Endodermal cell (in vitro differentiated cells): ENCODE measurements around the gene PDCL2. TPM values are rescaled to one million over a fixed set of nuclear protein-coding genes. Genes with fewer than 3 reads are reported as not detected.

Experiments
- DNase-seq: peaks from one replicate; pipeline ENCODE4 v3.0.0-alpha.2; 2017
- H3K27ac ChIP-seq: 2 replicates; pipeline ENCODE4 v1.5.1; 2013; ENCODE audit warnings: mild to moderate bottlenecking, low read depth, low read length, moderate library complexity
- H3K27me3 ChIP-seq: 2 replicates; pipeline ENCODE4 v1.6.1; 2013; ENCODE audit warnings: mild to moderate bottlenecking, low read length, moderate library complexity; ENCODE audit not compliant: insufficient read depth, control insufficient read depth, poor library complexity, severe bottlenecking
- H3K36me3 ChIP-seq: 2 replicates; pipeline ENCODE4 v1.7.0; 2013; ENCODE audit warnings: mild to moderate bottlenecking, low read length, moderate library complexity; ENCODE audit not compliant: control insufficient read depth, insufficient read depth
- H3K4me1 ChIP-seq: one replicate; pipeline ENCODE4 v1.7.0; 2013; ENCODE audit warnings: low read length; ENCODE audit not compliant: control insufficient read depth, insufficient read depth
- H3K4me3 ChIP-seq: 2 replicates; pipeline ENCODE4 v1.5.1; 2013; ENCODE audit warnings: mild to moderate bottlenecking, low read length, moderate library complexity
- H3K9ac ChIP-seq: 2 replicates; pipeline ENCODE4 v1.6.1; 2013; ENCODE audit warnings: mild to moderate bottlenecking, low read length, moderate library complexity; ENCODE audit not compliant: poor library complexity, severe bottlenecking; ENCODE audit errors: extremely low read depth
- H3K9me3 ChIP-seq: 2 replicates; pipeline ENCODE4 v1.6.1; 2013; ENCODE audit warnings: mild to moderate bottlenecking, low read length, moderate library complexity; ENCODE audit not compliant: control insufficient read depth
- H3K27ac Mint-ChIP-seq: 2 replicates; pipeline ENCODE4 v1.8.0; 2020; ENCODE audit warnings: mixed read lengths
- H3K27me3 Mint-ChIP-seq: 2 replicates; pipeline ENCODE4 v1.8.0; 2021; ENCODE audit warnings: mild to moderate bottlenecking, mixed read lengths; ENCODE audit not compliant: insufficient read depth
- H3K36me3 Mint-ChIP-seq: 2 replicates; pipeline ENCODE4 v1.8.0; 2020; ENCODE audit warnings: low read depth, mixed read lengths
- H3K4me1 Mint-ChIP-seq: 2 replicates; pipeline ENCODE4 v1.8.0; 2020; ENCODE audit warnings: mixed read lengths
- H3K4me3 Mint-ChIP-seq: 2 replicates; pipeline ENCODE4 v1.8.0; 2020; ENCODE audit warnings: mild to moderate bottlenecking, moderate library complexity, mixed read lengths
- H3K9me3 Mint-ChIP-seq: 2 replicates; pipeline ENCODE4 v1.8.0; 2020; ENCODE audit warnings: mild to moderate bottlenecking, mixed read lengths
- WGBS, 2 experiments: methylation state at CpG; one replicate each; pipeline versions ENCODE4 v1.1.5 to v1.1.7; 2013; ENCODE audit warnings: missing lambda C conversion rate in 2 of 2, mixed read lengths in 1 of 2; ENCODE audit not compliant: insufficient coverage in 1 of 2, insufficient read length in 1 of 2; 5-methylcytosine and 5-hydroxymethylcytosine counted together
- total RNA-seq, 2 donors: library from RNA; stranded (reverse); fragmentation: NEBNext Ultra II Directional in 1 of 2; extraction: Animal tissue kit (Norgen Biotek cat#: 25700) in 1 of 2; gene quantifications; 2 replicates in 1 of 2; 3 replicates in 1 of 2; pipeline ENCODE4 v1.2.1, GENCODE V29; 2021
- TF ChIP-seq, protein P1 (sequence below): fragments of 200-600 bp; sonication (generic); conservative IDR thresholded peaks from 2 replicates; pipeline ENCODE4 v1.5.0; 2021; ENCODE audit warnings: antibody characterized with exemption, mild to moderate bottlenecking

PDCL2 gene
- total RNA-seq, 2 donors from 2014 or later, result not detected

DNA sequence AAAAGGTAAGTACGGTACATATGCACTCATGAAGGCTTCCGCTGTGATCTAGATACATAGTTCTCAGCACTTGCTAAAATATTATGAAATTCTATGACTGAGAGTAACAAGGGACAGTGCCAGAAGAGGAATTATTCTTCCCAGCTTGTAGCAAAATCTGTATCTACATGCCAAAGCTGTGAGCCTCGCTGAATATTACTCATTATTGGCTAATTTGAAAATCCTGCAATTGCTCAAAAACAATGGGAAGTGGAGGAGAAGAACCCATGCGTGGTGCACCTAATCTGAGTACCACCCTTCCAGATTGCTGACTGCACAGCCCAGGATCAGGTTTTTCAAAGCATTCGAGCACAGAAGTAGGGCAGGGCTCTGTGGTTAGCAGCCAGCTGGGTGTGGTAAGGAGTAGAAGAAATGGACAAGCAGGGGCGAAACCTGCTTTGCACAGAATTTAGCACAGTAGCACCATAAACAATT lies 17.4 kb upstream of the PDCL2 start:
- no peak overlapping the region for H3K27ac ChIP-seq

DNA sequence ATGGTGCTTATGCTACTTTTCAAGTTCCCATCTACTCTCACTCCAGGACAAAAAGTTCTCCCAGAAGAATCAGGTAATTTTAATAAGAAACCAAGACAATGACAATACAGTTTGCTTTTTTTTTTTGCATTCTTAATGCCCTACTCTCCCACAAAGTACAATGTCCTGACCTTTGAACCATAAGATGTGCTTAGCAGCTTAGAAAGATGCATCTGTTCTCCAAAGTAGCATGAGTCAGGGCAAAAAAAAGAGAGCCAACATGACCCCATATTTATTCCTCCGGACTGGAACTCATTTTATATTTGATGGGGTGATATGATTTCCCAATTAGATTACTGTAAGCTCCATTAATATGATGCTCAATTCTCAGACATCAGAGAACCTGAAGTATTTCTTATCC lies 16.5 kb upstream of the PDCL2 start:
- no peaks in the 10 kb centered on the region for H3K9me3 ChIP-seq
- no peak overlapping the region for H3K4me3 Mint-ChIP-seq
- no peak overlapping the region for H3K9ac ChIP-seq
- no peak for DNase-seq
- no peak overlapping the region for H3K27ac ChIP-seq
- no peaks in the 10 kb centered on the region for H3K4me1 ChIP-seq
- H3K27me3 Mint-ChIP-seq, result no peaks in the 10 kb centered on the region
- no peaks in the 10 kb centered on the region for H3K4me1 Mint-ChIP-seq
- no peaks in the 10 kb centered on the region for H3K36me3 ChIP-seq
- no peaks in the 10 kb centered on the region for H3K9me3 Mint-ChIP-seq
- H3K27ac Mint-ChIP-seq, result no peak overlapping the region
- H3K36me3 Mint-ChIP-seq, result no peaks in the 10 kb centered on the region
- no peak overlapping the region for H3K4me3 ChIP-seq
- TF ChIP-seq, protein P1, sequence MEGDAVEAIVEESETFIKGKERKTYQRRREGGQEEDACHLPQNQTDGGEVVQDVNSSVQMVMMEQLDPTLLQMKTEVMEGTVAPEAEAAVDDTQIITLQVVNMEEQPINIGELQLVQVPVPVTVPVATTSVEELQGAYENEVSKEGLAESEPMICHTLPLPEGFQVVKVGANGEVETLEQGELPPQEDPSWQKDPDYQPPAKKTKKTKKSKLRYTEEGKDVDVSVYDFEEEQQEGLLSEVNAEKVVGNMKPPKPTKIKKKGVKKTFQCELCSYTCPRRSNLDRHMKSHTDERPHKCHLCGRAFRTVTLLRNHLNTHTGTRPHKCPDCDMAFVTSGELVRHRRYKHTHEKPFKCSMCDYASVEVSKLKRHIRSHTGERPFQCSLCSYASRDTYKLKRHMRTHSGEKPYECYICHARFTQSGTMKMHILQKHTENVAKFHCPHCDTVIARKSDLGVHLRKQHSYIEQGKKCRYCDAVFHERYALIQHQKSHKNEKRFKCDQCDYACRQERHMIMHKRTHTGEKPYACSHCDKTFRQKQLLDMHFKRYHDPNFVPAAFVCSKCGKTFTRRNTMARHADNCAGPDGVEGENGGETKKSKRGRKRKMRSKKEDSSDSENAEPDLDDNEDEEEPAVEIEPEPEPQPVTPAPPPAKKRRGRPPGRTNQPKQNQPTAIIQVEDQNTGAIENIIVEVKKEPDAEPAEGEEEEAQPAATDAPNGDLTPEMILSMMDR, result no peak
- no peaks in the 10 kb centered on the region for H3K27me3 ChIP-seq
- WGBS, 2 experiments, result 100% methylated on average over 1 of the region's 1 CpG; no CpG with 5 or more reads in 1 of the 2 experiments

More for the DNA sequence above, 17.4 kb upstream of the PDCL2 start:
- H3K4me3 Mint-ChIP-seq, result no peak overlapping the region
- no peaks in the 10 kb centered on the region for H3K9me3 ChIP-seq
- no peaks in the 10 kb centered on the region for H3K4me1 Mint-ChIP-seq
- H3K27ac Mint-ChIP-seq, result no peak overlapping the region
- DNase-seq, result no peak
- H3K9ac ChIP-seq, result no peak overlapping the region
- no peaks in the 10 kb centered on the region for H3K4me1 ChIP-seq
- H3K9me3 Mint-ChIP-seq, result no peaks in the 10 kb centered on the region
- H3K4me3 ChIP-seq, result no peak overlapping the region
- TF ChIP-seq, protein P1, result no peak
- H3K27me3 ChIP-seq, result no peaks in the 10 kb centered on the region
- no peaks in the 10 kb centered on the region for H3K36me3 ChIP-seq
- no peaks in the 10 kb centered on the region for H3K36me3 Mint-ChIP-seq
- WGBS, 2 experiments, result 95 to 97% methylated on average over 4 to 6 of the region's 6 CpGs
- H3K27me3 Mint-ChIP-seq, result no peaks in the 10 kb centered on the region

DNA sequence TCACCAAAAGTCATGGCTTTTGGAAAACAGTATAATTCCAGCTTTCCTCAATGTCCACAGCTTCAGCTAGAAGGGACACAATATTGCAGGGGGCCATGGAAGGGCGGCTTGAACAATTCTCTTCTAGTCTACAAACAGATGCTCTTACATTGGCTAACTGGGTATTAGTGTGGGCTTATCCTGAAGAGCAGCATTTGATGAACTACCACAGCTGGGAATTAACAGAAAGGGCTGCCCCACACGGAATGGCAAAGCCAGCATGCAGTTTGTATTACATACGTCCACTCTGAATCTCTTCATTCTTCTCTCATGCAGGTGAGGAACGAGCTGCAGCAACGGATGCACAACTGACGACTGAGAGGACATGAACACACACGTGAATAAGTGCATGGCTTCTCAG lies 13.0 kb upstream of the PDCL2 start:
- Histone ChIP-seq H3K9ac (no peak overlapping the region), H3K4me3 (no peak overlapping the region), H3K27ac (no peak overlapping the region), H3K4me1 (no peaks in the 10 kb centered on the region), H3K9me3 (no peaks in the 10 kb centered on the region), H3K27me3 (no peaks in the 10 kb centered on the region), H3K36me3 (no peaks in the 10 kb centered on the region)
- no peak overlapping the region for H3K4me3 Mint-ChIP-seq
- no peak for DNase-seq
- no peaks in the 10 kb centered on the region for H3K9me3 Mint-ChIP-seq
- WGBS, 2 experiments, result 89 to 92% methylated on average over 7 of the region's 7 CpGs
- H3K27me3 Mint-ChIP-seq, result no peaks in the 10 kb centered on the region
- no peaks in the 10 kb centered on the region for H3K4me1 Mint-ChIP-seq
- TF ChIP-seq, protein P1, result no peak
- no peaks in the 10 kb centered on the region for H3K36me3 Mint-ChIP-seq
- no peak overlapping the region for H3K27ac Mint-ChIP-seq
